Measurements from ENCODE around the gene IGSF9B. TPM values are rescaled to one million over a fixed set of nuclear protein-coding genes. Genes with fewer than 3 reads are reported as not detected.
"Not testable (repeated sequence)": the region's sequence is repeated elsewhere in the genome, so short reads cannot be mapped to it uniquely, and the experiment has no call there.

The IGSF9B gene, protein sequence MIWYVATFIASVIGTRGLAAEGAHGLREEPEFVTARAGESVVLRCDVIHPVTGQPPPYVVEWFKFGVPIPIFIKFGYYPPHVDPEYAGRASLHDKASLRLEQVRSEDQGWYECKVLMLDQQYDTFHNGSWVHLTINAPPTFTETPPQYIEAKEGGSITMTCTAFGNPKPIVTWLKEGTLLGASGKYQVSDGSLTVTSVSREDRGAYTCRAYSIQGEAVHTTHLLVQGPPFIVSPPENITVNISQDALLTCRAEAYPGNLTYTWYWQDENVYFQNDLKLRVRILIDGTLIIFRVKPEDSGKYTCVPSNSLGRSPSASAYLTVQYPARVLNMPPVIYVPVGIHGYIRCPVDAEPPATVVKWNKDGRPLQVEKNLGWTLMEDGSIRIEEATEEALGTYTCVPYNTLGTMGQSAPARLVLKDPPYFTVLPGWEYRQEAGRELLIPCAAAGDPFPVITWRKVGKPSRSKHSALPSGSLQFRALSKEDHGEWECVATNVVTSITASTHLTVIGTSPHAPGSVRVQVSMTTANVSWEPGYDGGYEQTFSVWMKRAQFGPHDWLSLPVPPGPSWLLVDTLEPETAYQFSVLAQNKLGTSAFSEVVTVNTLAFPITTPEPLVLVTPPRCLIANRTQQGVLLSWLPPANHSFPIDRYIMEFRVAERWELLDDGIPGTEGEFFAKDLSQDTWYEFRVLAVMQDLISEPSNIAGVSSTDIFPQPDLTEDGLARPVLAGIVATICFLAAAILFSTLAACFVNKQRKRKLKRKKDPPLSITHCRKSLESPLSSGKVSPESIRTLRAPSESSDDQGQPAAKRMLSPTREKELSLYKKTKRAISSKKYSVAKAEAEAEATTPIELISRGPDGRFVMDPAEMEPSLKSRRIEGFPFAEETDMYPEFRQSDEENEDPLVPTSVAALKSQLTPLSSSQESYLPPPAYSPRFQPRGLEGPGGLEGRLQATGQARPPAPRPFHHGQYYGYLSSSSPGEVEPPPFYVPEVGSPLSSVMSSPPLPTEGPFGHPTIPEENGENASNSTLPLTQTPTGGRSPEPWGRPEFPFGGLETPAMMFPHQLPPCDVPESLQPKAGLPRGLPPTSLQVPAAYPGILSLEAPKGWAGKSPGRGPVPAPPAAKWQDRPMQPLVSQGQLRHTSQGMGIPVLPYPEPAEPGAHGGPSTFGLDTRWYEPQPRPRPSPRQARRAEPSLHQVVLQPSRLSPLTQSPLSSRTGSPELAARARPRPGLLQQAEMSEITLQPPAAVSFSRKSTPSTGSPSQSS (N-terminal part only)
- total RNA-seq = 128 and 134 TPM in 2 replicates

DNA sequence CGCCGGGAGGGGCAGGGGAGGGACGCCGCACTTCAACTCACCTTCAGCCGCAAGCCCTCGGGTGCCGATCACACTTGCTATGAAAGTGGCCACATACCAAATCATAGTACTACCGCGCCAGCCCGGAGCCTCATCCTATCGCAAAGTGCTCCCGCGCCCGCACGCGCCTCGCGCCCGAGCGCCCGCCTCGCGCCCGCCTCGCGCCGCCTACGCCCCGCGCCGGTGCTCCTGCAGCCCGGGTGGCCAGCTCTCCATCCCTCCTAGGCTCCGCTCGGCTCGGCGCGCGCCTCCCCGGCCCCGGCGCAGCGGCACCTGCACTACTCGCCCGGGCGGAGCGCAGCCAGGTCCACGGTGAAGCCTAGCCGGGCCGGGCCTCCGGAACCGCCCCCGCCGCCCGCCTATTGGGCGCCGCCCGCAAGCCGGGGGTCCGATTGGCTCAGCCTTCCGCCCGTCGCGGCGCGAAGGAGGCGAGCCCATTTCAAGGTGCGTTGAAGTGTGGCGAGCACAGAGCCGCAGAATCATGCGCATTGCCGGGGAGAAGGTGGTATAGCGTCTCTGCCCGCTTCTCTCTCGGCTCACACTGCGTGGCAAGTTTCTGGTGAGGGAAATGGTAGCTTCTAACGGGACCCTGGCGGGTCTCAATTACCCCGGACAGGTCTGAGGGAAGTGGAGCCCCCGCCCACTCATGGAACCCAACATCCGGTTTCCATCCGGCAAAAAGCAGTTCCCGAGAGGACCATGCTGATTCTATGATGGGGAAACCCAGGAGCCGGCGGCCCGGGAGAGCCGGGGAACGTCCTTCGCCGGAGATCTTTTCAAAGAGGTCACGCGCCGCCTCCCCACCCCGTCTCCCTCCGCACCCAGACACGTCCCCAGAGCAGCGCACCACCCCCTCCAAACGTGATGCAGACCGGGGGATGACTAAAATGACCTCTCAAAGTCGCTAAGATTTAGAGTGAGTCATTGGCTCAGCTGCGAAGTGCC is at the start of gene IGSF9B:
Gene IGSF9B (minus strand): TSS at position 319 of the 984 bp plus-strand sequence. CDS start 214 bp downstream, at position 105.
- intact Hi-C loops (cut with micrococcal nuclease) = loop anchor here (1.0 to 5.0 kb wide), 4 partner anchors 12 to 375 kb away; partner anchors contain the start of gene GLB1L2

DNA sequence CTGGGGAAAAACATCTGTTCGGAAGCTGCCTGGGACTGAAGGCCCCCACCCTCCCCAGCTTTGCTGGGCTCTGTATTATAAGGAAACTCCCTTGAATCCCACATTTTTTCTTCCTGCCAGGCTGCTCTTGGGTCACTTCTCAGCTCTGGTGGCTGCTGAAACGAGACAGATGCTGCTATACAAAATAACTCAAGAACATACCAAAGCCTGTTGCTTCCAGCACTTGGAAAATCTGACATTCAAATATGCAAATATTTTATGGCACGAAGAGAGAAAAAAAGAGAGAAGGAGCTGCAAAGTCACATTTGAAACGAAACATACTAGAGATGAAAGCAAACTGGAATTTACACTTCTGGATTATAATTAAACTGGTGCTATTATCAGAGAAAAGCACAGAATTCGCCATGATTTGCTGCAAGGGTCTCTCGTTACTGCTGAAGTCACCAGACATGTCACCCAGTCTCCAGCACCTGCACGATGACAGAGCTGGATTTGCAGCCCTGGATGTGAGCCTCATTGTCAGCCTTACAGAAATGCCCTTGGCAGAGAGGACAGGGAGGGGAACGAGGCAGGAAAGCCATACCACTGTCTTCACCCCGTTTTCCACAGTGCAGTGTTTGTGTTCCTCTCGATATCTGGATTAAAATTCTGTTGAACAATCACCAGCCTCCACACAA is 47.9 kb upstream of the IGSF9B start:
- intact Hi-C loops (cut with micrococcal nuclease) = no loop called here

DNA sequence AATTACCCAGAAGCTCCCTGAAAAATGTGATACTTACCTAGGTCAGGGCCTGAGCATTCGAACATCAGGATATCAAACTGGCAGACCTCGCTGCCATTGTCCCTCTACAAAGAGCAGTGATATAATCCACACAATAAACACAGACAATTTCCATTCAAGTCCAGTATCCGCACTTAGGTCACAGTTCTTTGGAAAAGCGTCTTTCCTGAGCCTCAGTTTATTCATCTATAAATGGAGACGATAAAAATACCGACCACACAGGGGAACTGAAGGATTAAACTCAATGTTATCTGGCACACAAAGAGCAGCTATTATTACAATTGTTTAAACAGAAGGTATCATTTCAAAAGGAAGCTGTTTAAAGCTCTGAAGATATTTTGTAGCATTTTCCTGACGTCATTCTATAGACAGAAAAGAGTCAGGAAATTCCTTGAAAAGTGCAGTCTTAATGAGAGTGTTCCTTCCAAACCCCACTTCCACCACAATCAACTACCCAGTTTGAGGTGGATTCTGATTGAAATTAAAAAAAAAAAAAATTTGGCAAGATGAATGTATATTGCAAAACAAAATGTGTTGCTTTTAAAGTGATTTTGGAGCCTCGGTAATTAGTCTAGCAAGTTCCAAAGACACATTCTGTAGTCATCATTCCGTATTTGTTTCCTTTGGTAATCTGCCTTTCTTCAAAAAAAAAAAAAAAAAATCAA is 47.2 kb upstream of the IGSF9B start:
- intact Hi-C loops (cut with micrococcal nuclease) = no loop called here

DNA sequence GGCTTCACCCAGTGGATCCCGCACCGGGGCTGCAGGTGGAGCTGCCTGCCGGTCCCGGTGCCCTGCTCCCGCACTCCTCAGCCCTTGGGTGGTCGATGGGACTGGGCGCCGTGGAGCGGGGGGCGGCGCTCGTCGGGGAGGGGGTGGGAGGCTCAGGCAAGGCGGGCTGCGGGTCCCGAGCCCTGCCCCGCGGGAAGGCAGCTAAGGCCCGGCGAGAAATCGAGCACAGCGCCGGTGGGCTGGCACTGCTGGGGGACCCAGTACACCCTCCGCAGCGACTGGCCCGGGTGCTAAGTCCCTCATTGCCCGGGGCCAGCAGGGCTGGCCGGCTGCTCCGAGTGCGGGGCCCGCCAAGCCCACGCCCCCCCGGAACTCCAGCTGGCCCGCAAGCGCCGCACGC is 46.1 kb upstream of the IGSF9B start:
- intact Hi-C loops (cut with micrococcal nuclease) = not testable (repeated sequence)

DNA sequence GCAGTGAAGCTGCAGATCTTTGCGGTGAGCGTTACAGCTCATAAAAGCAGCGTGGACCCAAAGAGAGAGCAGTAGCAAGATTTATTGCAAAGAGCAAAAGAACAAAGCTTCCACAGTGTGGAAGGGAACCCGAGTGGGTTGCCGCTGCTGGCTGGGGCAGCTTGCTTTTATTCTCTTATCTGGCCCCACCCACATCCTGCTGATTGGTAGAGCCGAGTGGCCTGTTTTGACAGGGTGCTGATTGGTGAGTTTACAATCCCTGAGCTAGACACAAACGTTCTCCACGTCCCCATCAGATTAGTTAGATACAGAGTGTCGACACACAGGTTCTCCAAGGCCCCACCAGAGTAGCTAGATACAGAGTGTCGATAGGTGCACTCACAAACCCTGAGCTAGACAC is 45.6 kb upstream of the IGSF9B start:
- intact Hi-C loops (cut with micrococcal nuclease) = not testable (repeated sequence)

DNA sequence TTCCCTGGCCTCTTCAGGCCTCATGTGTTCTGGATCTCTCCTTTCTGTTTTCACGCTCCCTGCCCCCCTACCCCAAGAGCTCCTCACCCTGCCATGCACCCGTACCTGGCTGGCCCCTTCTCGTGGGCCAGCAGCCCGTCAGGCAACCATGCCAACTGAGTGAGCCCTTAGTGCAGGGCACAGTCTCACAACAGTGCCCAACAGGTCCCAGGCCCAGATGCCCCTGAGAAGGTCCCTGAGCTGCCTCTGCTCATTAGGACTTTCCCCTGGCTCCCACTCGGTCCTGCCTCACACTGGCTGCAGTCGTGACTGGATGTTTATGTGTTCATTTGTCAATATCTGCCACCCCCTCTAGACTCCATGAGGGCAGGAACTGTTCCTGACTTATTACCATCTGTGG is 44.8 kb upstream of the IGSF9B start:
- intact Hi-C loops (cut with micrococcal nuclease) = no loop called here

DNA sequence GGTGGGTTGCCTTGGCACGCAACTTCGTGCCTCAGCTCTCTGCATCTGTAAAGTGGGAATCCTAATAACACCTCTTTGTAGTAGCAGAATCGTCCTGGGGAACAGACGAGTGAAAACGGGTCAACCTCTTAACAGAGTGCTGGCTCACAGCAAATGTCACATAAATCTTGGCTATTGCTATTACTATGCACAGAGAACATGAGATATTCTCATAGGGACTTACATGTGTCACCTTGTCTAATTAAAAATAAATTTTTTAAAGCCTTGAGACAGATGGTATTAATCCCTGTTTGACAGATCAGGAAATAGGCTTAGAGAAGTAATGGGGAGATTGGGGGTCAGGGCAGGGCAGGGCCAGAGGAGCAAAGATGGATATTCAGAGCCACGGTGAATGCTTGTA is 44.3 kb upstream of the IGSF9B start:
- intact Hi-C loops (cut with micrococcal nuclease) = no loop called here

DNA sequence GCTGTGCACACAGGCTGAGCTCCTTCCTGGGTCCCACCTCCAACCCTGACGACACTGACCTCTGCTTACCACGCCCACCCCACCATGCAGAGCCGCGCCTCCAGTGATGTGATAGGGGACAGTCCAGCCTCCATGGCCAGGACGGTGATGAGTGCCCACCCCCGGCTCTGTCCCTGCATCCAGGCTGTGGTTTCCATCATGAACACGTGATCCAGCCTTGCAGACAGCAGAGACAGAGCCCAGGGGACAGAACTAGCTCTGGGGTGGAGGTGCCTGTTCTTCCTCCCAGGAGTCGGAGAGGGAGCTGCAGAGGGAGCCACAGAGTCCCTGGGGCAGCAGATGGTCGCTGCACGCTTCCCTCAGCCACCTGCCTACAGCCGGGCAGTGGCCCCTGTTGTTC is 42.6 kb upstream of the IGSF9B start:
- intact Hi-C loops (cut with micrococcal nuclease) = no loop called here

DNA sequence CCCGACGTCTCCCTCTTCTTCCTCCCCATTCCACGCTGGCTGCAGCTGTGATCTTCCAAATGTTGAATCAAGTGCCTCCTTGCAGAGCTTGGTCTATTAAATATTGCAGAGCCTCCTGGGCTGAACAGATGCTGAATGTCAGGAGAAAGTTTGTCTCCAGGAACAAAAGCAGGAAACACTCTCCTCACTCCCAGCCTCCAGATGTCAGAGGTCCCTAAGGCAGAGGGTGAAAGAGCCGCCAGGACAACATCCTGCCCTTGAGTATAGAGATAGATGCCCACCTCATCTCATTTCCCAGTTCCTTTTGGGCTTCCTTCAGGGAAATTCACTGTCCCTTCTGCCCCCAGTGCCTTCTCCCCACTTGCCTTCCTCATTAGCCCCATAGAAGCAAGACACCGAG is 40.8 kb upstream of the IGSF9B start:
- intact Hi-C loops (cut with micrococcal nuclease) = no loop called here

DNA sequence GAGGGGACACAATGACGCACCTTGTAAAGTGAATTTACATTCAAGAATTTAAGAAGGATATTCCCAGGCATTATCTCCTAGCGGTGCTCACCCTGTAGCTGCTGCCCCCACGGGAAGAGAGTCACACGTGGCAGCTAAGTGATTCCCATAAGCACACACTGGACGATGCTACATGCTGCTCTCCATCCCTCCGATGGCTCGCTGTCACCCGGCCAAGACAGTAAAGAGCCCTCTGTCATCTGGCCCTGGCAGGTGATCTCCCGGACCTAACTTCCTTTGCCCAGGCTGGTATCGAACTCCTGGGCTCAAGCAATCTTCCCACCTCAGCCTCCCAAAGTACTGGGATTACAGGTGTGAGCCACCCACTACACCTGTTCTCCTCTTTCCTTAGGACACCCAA is 39.9 kb upstream of the IGSF9B start:
- intact Hi-C loops (cut with micrococcal nuclease) = no loop called here

DNA sequence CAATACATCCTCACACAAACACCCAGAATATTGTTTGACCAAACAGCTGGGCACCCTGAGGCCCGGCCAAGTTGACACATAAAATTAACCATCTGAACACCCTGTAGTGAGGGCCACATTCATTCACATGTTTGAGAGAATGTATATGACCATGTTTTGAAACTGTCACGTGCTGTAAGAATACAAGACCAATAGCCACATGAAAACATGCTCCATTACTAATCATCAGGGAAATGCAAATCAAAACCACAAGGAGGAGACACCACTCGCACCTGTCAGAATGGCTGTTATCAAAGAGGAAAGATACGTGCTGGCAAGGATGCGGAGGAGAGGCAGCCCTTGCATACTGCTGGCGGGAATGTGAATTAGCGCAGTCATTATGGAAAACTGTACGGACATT is 38.3 kb upstream of the IGSF9B start:
- intact Hi-C loops (cut with micrococcal nuclease) = no loop called here

DNA sequence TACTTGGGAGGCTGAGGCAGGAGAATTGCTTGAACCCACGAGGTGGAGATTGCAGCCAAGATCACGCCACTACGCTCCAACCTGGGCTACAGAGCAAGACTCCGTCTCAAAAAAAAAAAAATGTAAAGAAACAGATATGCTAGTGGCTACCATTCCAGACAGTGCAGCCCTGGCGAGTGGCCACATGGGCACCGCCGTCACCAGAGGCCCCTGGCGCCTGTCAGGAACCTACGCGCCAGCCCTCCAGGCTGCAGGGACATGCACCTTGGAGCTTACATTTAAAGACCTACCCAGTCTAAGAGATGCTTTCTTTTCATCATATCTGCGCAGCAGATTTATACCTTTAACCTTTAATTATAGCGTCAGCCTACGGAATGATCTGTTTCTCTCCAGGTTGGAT is 37.2 kb upstream of the IGSF9B start:
- intact Hi-C loops (cut with micrococcal nuclease) = no loop called here

DNA sequence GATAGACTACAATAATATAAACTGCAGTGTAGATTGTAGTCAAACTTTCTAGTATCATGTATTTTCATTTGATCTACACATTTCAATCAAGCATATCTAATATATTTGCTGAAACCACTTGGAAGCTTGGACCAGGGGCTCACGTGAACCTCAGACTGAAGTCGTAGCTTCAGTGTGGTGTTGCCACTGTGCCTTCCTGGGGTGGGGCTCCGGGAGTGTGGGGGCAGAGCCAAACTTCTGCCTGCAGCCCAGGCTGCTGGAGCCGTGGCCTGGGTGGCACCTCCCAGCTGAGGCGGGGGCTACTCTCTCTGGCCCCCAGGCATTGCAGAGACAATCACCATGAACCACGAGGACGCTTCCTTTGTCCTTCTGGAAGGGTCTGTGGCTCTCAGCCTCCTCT is 36.3 kb upstream of the IGSF9B start:
- intact Hi-C loops (cut with micrococcal nuclease) = no loop called here

DNA sequence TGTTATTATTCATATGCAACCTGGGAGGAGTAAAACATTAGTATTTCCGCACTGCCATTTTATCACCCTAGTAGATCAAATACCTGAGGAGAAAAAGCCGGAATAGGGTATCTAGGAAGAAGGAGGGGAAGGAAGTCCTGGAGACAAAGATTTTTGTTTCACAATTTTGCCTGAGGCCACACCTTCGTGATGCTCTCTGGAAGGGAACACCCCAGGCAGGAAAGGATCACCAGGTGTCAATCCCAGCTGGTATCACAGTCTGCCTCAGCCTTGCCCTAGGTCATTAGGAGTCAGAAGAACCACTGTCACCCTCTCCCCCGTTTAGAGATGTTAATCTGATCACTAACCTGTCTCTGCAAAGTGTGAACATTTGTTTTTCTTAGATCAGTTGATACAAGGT is 35.4 kb upstream of the IGSF9B start:
- intact Hi-C loops (cut with micrococcal nuclease) = no loop called here

DNA sequence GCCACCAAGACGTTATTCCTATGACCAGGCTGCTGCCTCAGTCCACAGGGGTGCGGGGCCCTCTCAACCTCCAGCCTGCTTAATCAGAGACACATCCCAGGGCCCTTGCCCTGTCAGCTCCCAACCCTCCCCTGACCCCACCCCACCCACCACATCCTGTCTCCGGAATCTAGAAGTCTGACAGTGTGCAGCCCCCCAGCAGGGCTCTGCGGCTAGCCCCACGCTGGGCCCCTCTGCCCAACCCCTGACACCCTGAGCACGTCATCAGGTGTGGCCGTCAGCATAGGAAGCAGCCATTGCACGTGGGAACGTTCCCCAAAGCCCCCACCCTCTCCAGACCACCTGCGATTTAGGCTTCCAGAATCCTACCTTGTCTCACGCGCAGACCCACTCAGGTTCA is 34.3 kb upstream of the IGSF9B start:
- intact Hi-C loops (cut with micrococcal nuclease) = no loop called here

DNA sequence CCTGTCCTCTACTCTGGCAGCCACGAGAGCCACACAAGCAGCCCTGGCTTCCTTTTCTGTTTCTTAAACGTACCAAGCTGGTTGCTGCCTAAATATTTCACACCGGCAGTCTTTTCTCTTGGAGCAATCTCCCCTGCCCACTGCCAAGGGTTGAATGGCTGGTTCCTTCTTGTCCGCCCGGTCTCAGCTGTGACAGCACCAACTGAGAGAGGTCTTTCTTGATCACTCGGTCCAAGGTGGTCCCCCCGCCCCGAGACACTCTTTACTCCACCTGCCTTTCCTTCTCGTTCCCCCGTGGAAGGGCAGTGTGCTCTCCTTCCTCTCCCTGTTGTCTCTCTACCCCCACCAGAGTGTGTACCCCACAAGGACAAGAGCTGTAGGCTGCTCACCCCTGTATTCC is 33.7 kb upstream of the IGSF9B start:
- intact Hi-C loops (cut with micrococcal nuclease) = no loop called here

DNA sequence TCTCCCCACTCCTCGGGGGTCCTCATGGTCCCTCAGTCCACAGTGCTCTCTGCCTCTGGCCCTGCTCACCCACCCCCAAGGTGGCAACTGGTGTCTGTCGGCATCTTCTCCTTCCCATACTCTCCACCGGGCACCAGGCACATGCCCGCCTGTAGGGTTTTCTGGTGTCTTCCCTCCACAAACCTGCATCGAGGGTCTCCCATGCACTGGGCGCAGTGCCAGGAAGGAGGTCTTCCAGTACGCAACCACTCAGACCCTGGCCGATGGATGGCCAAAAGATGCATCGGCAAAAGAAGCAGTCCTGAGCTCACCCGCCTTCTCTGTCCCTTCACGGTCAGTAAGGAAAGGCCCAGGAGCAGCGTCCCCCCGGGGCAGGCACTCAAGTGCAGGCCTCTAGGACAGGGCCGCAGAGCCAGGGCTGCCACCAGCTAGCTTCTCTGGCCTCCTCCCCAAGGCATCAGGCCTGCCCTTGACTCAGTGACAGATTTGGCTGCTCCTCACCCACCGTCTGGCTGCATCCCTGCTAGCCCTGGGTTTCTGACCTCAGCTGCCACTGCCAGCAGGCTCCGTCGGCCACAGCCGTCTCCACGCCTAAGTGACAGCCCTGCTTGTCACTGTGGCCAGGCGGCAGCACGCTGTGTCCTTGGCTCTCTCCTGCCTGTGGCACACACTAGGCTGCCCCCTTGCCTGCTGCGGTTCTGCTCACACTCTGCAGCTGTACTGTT is 32.1 kb upstream of the IGSF9B start:
- intact Hi-C loops (cut with micrococcal nuclease) = no loop called here

DNA sequence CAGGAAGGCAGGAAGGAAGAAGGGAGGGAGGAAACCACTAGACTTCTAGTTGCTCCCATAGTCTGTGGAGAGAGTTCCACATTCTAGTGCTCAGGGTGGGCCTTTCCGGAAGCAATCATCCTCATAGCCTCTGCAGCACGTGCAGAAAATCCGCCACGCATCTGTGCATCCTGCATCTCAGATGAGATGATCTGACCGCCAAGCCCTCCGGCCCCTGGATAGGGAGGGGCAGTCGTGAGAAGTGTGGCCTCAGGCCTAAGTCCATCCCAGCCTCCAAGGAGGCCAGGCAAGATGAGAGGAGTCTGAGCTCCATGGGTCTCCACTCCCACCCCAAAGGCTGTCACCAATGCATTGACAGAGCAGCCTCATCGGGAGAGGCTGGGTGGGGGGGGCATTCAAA is 30.4 kb upstream of the IGSF9B start:
- intact Hi-C loops (cut with micrococcal nuclease) = no loop called here

Measured in T-helper 2 cell treated with Interferon-gamma antibody and Interleukin-4, amounts not matched to agents 100 ng/mL and 5 ng/mL, for 36 hours (primary cell).